Fibroblast of lung (primary cell): ENCODE results near the gene KIF4B. TPM values are rescaled to one million over a fixed set of nuclear protein-coding genes. Genes with fewer than 3 reads are reported as not detected.

Experiments used
- DNase-seq, 2 donors: peaks; one replicate each; pipeline versions ENCODE4 v3.0.0 to v3.0.0-alpha.2; 2010; ENCODE audit warnings: low read depth in 2 of 2
- H2AFZ ChIP-seq: 2 replicates; pipeline ENCODE4 v1.5.1; 2012; ENCODE audit warnings: low read length, control low read depth, inconsistent platforms
- H3K27ac ChIP-seq: 2 replicates; pipeline ENCODE4 v1.5.1; 2011; ENCODE audit warnings: low read length, control low read depth; ENCODE audit not compliant: insufficient read depth
- H3K27me3 ChIP-seq: 2 replicates; pipeline ENCODE4 v1.5.1; 2011; ENCODE audit warnings: mild to moderate bottlenecking, low read length; ENCODE audit not compliant: control insufficient read depth, insufficient read depth
- H3K36me3 ChIP-seq: 2 replicates; pipeline ENCODE4 v1.5.1; 2011; ENCODE audit warnings: low read length; ENCODE audit not compliant: control insufficient read depth, insufficient read depth
- H3K4me1 ChIP-seq: 2 replicates; pipeline ENCODE4 v1.5.1; 2011; ENCODE audit warnings: low read length; ENCODE audit not compliant: control insufficient read depth, insufficient read depth; ENCODE audit errors: extremely low read depth
- H3K4me2 ChIP-seq: 2 replicates; pipeline ENCODE4 v1.5.1; 2011; ENCODE audit warnings: low read length, control low read depth; ENCODE audit not compliant: insufficient read depth; ENCODE audit errors: extremely low read depth
- H3K4me3 ChIP-seq, 4 experiments: fragments of 200-600 bp in 1 of 4; sonication (generic) in 1 of 4; replicated peaks in 1 of 4; 2 replicates each; pipeline ENCODE4 v1.5.1; 2011 to 2016; ENCODE audit warnings: low read length in 4 of 4, low read depth in 3 of 4, mild to moderate bottlenecking in 3 of 4, control low read depth in 2 of 4, inconsistent platforms in 1 of 4, mixed read lengths in 1 of 4; ENCODE audit not compliant: insufficient read depth in 1 of 4; ENCODE audit errors: control extremely low read depth in 1 of 4
- H3K79me2 ChIP-seq: 2 replicates; pipeline ENCODE4 v1.5.1; 2012; ENCODE audit warnings: mild to moderate bottlenecking, low read length, inconsistent platforms; ENCODE audit not compliant: control insufficient read depth, insufficient read depth
- H3K9ac ChIP-seq: 2 replicates; pipeline ENCODE4 v1.5.1; 2011; ENCODE audit warnings: mild to moderate bottlenecking, low read length, control low read depth; ENCODE audit not compliant: insufficient read depth
- H3K9me3 ChIP-seq: 2 replicates; pipeline ENCODE4 v1.5.1; 2012; ENCODE audit warnings: low read depth, low read length; ENCODE audit not compliant: control insufficient read depth, insufficient read depth
- H4K20me1 ChIP-seq: 2 replicates; pipeline ENCODE4 v1.5.1; 2011; ENCODE audit warnings: low read length; ENCODE audit not compliant: control insufficient read depth, insufficient read depth; ENCODE audit errors: extremely low read depth
- CTCF ChIP-seq, 2 donors: IDR thresholded peaks in 1 of 2; conservative IDR thresholded peaks in 1 of 2; 1 replicate in 1 of 2; 2 replicates in 1 of 2; pipeline ENCODE4 v1.5.1; 2011 to 2012; ENCODE audit warnings: low read length in 2 of 2, control low read depth in 1 of 2, inconsistent platforms in 1 of 2, low read depth in 1 of 2, mild to moderate bottlenecking in 1 of 2
- EZH2 ChIP-seq: IDR thresholded peaks from 2 replicates; pipeline ENCODE4 v1.5.1; 2012; ENCODE audit warnings: low read length, control low read depth, mild to moderate bottlenecking; ENCODE audit errors: missing control alignments
- polyA plus RNA-seq, 2 donors: library from polyadenylated mRNA; depleted of rRNA in 1 of 2; stranded (reverse) in 1 of 2; unstranded in 1 of 2; fragments of >200 nt; gene quantifications; 2 replicates each; pipeline ENCODE4 v1.2.1, GENCODE V29; 2011 to 2012; ENCODE audit warnings: missing spikeins in 1 of 2
- total RNA-seq: library from RNA; depleted of rRNA; stranded (reverse); fragments of >200 nt; gene quantifications from 2 replicates; pipeline ENCODE4 v1.2.1, GENCODE V29; 2014

The KIF4B gene
- total and polyA plus RNA-seq, 2 donors (not counting 1 experiment from before 2014, with no cell fraction given) = under 0.01 to 0.01 TPM

GRCh38 chr5:154967421-154968024, 46.0 kb upstream of the KIF4B start:
- TF ChIP-seq EZH2 (no peak), CTCF (conservative IDR thresholded peaks at IDR 0.05 in 1 of 2, IDR thresholded peaks at IDR 0.05 in 1 of 2; ENCODE audit: low read depth in 1 of 2, low read length in 2 of 2) (peak; percentile 49 to 66)
- Histone ChIP-seq H3K9me3 (no peaks in the 10 kb centered on the region), H3K36me3 (no peaks in the 10 kb centered on the region), H3K27me3 (no peaks in the 10 kb centered on the region), H3K79me2 (no peaks in the 10 kb centered on the region), H3K4me2 (no peak overlapping the region), H3K4me3 (no peak overlapping the region), H3K27ac (no peak overlapping the region), H3K4me1 (no peaks in the 10 kb centered on the region), H3K9ac (no peak overlapping the region), H2AFZ (no peak overlapping the region), H4K20me1 (no peaks in the 10 kb centered on the region)
- peak in 1 of 2 donors; percentile 27 for DNase-seq

- H3K36me3 ChIP-seq = no peaks in the 10 kb centered on the region
- H3K4me2 ChIP-seq = no peak overlapping the region
- no peaks in the 10 kb centered on the region for H3K9me3 ChIP-seq
- no peak overlapping the region for H2AFZ ChIP-seq
- DNase-seq = no peak
- H3K9ac ChIP-seq = no peak overlapping the region
- TF ChIP-seq EZH2 (no peak), CTCF (conservative IDR thresholded peaks at IDR 0.05 in 1 of 2, IDR thresholded peaks at IDR 0.05 in 1 of 2; ENCODE audit: low read depth in 1 of 2, low read length in 2 of 2) (no peak)
- H3K4me3 ChIP-seq = no peak overlapping the region
- no peaks in the 10 kb centered on the region for H3K79me2 ChIP-seq
- no peaks in the 10 kb centered on the region for H3K27me3 ChIP-seq
- no peaks in the 10 kb centered on the region for H4K20me1 ChIP-seq
- H3K27ac ChIP-seq = no peak overlapping the region
- H3K4me1 ChIP-seq = no peaks in the 10 kb centered on the region
Observed at GRCh38 chr5:154968953-154969352, 44.6 kb upstream of the KIF4B start.

GRCh38 chr5:154970759-154971158, 42.8 kb upstream of the KIF4B start:
- TF ChIP-seq EZH2 (no peak), CTCF (conservative IDR thresholded peaks at IDR 0.05 in 1 of 2, IDR thresholded peaks at IDR 0.05 in 1 of 2; ENCODE audit: low read depth in 1 of 2, low read length in 2 of 2) (no peak)

More at GRCh38 chr5:154970759-154971158, 42.8 kb upstream of the KIF4B start:
- no peaks in the 10 kb centered on the region for H3K9me3 ChIP-seq
- H3K4me3 ChIP-seq = no peak overlapping the region
- H3K27ac ChIP-seq = no peak overlapping the region
- H3K4me2 ChIP-seq = no peak overlapping the region
- no peak overlapping the region for H3K9ac ChIP-seq
- no peak overlapping the region for H2AFZ ChIP-seq
- no peaks in the 10 kb centered on the region for H4K20me1 ChIP-seq
- no peaks in the 10 kb centered on the region for H3K36me3 ChIP-seq
- no peaks in the 10 kb centered on the region for H3K27me3 ChIP-seq
- H3K4me1 ChIP-seq = no peaks in the 10 kb centered on the region
- no peaks in the 10 kb centered on the region for H3K79me2 ChIP-seq
- peak in 1 of 2 donors; percentile 51 for DNase-seq
